Measurements from ENCODE around the gene EPS8L2. TPM values are rescaled to one million over a fixed set of nuclear protein-coding genes. Genes with fewer than 3 reads are reported as not detected.
A peak's percentile ranks its signal among the peaks of the same experiment; 100 is the strongest.
"Not testable (repeated sequence)": the region's sequence is repeated elsewhere in the genome, so short reads cannot be mapped to it uniquely, and the experiment has no call there.

EPS8L2 gene
- total and polyA plus RNA-seq, 9 of the 15 experiments (the other 6 are each of a cell fraction or from before 2014, with no cell fraction given) = 0.75 to 17.0 (median 3.7) TPM

GRCh38 chr11:733072-733471, 27.0 kb downstream of the EPS8L2 start (continued):
- TF ChIP-seq ZBTB5 (IDR thresholded peaks at IDR 0.05) = no peak
- TF ChIP-seq ZNF695 (CRISPR knock-in tag; IDR thresholded peaks at IDR 0.05) = no peak

GRCh38 chr11:734541-734940, 28.5 kb downstream of the EPS8L2 start:
- ATAC-seq; H4K20me1 ChIP-seq (replicated peaks; ENCODE audit: control insufficient read depth, insufficient read depth, low read length); DNase-seq (ENCODE audit: extremely low read depth in 1 of 4, low spot score in 3 of 4); POLR2A ChIA-PET; H3K9me3 ChIP-seq (replicated peaks; ENCODE audit: control insufficient read depth, insufficient read depth, low read depth, low read length); H3K27ac ChIP-seq (ENCODE audit: extremely low read depth, low read depth, low read length); in situ Hi-C loops (cut with MboI); H2AFZ ChIP-seq (ENCODE audit: low read depth, low read length); FAIRE-seq; BruUV-seq (replicated peaks); H3K4me2 ChIP-seq (ENCODE audit: insufficient read depth, low read length); H3K9ac ChIP-seq (ENCODE audit: insufficient read depth in 1 of 2, low read depth in 2 of 2, low read length in 2 of 2); H3K4me3 ChIP-seq; H3K36me3 ChIP-seq (ENCODE audit: control insufficient read depth, insufficient read depth, low read length); intact Hi-C loops (cut with micrococcal nuclease); H3K79me2 ChIP-seq (ENCODE audit: control insufficient read depth, insufficient read depth, low read length); H3K27me3 ChIP-seq (ENCODE audit: control insufficient read depth in 2 of 2, insufficient read depth in 2 of 2, low read length in 2 of 2); CTCF ChIA-PET (ENCODE audit: low intra/inter-chr PET ratio); H3K9me1 ChIP-seq (ENCODE audit: control insufficient read depth, insufficient read depth, low read length): not testable (repeated sequence)
- 71% methylated on average over 9 of the region's 26 CpGs for WGBS (ENCODE audit: insufficient coverage, low coverage, missing lambda C conversion rate)
- H3K4me1 ChIP-seq (replicated peaks in 1 of 2; ENCODE audit: control insufficient read depth in 2 of 2, insufficient read depth in 2 of 2, low read length in 2 of 2) = peaks cover 7 to 18% of the 10 kb centered on the region in 2 experiments; a peak in 3 of 5 replicates
- peak; percentile 97 for TF ChIP-seq ZBTB33 (CRISPR knock-in tag; IDR thresholded peaks at IDR 0.05)
